Measurements from ENCODE around the gene CDH16. TPM values are rescaled to one million over a fixed set of nuclear protein-coding genes. Genes with fewer than 3 reads are reported as not detected.

Gene CDH16
- 479 TPM for total RNA-seq

DNA sequence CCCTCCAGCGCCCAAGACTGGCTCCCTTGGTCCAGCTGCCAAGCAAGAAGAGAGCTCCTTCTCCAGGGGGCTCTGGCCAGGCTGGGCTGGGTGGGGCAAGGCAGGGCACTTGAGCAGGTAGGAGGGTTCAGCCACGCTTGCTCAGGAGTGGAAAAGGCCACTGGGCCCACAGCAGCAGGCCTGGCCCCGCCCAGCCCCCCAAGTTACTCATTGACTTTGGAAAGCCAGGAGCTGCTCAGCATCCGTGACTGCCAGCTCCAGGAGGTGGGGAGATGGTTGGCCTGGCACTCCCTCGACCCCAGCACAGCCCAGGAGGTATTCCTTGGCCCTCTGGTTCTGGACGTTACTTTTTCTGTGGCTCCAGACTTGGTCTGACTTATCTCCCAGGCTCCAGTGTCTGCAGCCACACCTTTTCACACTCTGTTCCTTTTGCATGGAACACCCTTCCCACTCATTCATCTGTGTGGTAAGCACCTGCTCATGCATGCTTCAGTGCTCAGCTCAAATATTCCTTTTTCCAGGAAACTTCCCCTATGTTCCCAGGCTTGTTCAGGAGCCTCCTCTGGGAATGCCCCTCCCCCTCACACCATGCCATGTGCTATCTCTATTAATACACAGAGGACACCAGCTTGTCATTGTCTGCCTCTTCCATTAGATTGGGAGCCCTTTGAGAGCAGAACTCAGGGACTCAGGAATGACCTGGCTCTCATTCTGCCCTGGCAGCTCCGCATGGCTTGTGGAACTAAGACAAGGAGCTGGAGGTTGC lies at the start of gene CDH16:
Gene CDH16, minus strand, starts transcription at position 83 of the 766 bp plus-strand sequence. CDS start 820 bp downstream, outside the sequence.

GRCh38 chr16:66961065-66961744 lies 42.5 kb upstream of the CDH16 start, which contains the start of gene CES3:
TSS of gene CES3 (plus strand) at chr16:66961266. CDS start at chr16:66961308, 42 bp downstream.

DNA sequence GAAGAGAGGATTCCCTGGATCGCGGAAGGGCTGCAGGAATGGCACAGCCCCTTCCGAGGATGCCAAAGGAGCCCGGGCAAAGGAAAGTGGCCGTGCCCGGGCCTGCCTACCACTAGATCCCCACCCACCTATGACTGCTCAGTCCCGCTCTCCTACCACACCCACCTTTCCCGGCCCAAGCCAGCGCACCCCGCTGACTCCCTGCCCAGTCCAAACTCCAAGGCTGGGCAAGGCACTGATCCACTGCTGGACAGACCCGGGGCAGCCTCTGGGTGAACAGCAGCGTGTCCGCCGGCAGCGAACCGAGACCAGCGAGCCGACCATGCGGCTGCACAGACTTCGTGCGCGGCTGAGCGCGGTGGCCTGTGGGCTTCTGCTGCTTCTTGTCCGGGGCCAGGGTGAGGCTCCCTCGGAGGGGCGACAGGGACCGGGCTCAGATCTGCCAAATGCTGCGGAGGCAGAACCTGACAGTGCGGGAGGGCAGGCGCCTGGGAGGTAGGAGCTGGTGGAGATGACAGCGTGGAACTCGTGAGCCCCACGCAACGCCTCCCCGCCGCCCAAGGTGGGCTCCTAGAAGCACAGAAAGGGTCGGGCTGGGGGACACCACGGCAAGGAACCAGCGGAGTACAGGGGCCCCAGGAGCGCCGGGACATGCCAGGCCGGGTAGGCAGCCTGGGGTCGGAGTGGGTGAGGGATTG lies 16.8 kb upstream of the CDH16 start, which contains the start of gene CES2:
Gene CES2, plus strand, starts transcription at position 203 of the 698 bp plus-strand sequence. Its CDS starts 120 bp downstream, at position 323.

GRCh38 chr16:66934138-66934838 lies 15.6 kb upstream of the CDH16 start, which contains the start of gene CIAO2B:
TSS of gene CIAO2B (minus strand) at chr16:66934402. CDS start at chr16:66934364, 38 bp downstream.

DNA sequence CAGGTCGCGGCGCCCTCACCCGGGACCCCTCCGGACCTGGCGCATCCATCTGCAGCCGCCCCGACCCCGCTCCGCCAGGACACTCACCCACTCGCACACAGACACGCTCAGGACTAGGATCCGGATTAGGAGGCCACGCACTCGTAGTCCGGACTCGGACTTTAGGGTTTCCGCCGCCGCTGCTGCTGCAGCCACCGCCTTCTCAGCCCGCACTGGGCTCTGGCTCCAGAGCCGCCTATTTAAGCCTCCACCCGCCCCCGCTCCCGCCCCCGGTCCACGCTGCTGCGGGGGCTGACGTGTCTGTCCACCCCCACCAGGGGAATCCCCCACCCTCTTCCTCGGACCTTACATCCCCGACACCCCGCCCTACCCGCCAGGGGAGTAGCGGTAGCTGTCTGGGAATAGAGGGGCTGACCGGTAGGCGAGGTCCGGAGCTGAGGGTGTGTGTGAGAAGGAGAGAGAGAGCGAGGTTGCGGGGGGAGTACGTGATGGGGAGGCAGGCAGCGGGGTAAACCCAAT lies 6.7 kb upstream of the CDH16 start, which contains the start of gene RRAD:
Gene RRAD, minus strand, starts transcription at position 214 of the 519 bp plus-strand sequence. CDS start 356 bp downstream, outside the sequence.

GRCh38 chr16:66880288-66881013 lies 38.2 kb downstream of the CDH16 start, which contains the start of gene PDP2:
TSS of gene PDP2 (plus strand) at chr16:66880515. CDS start at chr16:66884285, 3,770 bp downstream.

Other genes starting within 250 kb of the CDH16 start
- gene CMTM4, start 222.1 kb downstream of the CDH16 start, total RNA-seq, result 89.0 TPM
- gene DYNC1LI2, start 167.3 kb downstream of the CDH16 start, total RNA-seq, result 124 TPM
- gene TERB1, start 117.3 kb downstream of the CDH16 start, total RNA-seq, result not detected
- 43.7 TPM for gene NAE1, start 87.9 kb downstream of the CDH16 start, total RNA-seq
- 0.12 TPM for gene CA7, start 74.5 kb downstream of the CDH16 start, total RNA-seq
- 13.1 TPM for gene PDP2, start 38.4 kb downstream of the CDH16 start, total RNA-seq
- 21.4 TPM for gene RRAD, start 6.7 kb upstream of the CDH16 start, total RNA-seq
- gene CIAO2B, start 15.5 kb upstream of the CDH16 start, total RNA-seq, result 77.7 TPM
- 35.0 TPM for gene CES2, start 16.6 kb upstream of the CDH16 start, total RNA-seq
- gene CES3, start 42.4 kb upstream of the CDH16 start, total RNA-seq, result 3.1 TPM
- 6.5 TPM for gene CES4A, start 69.7 kb upstream of the CDH16 start, total RNA-seq
- gene CBFB, start 110.3 kb upstream of the CDH16 start, total RNA-seq, result 69.7 TPM
- gene PHAF1, start 191.1 kb upstream of the CDH16 start, total RNA-seq, result 26.0 TPM
- gene B3GNT9, start 232.1 kb upstream of the CDH16 start, total RNA-seq, result 21.1 TPM
- 9.1 TPM for gene TRADD, start 241.0 kb upstream of the CDH16 start, total RNA-seq
- gene FBXL8, start 241.1 kb upstream of the CDH16 start, total RNA-seq, result 4.6 TPM
- gene HSF4, start 245.9 kb upstream of the CDH16 start, total RNA-seq, result 5.6 TPM